A549 (cell line): ENCODE measurements around the gene CELF1. TPM values are rescaled to one million over a fixed set of nuclear protein-coding genes. Genes with fewer than 3 reads are reported as not detected.
"Not testable (repeated sequence)": the region's sequence is repeated elsewhere in the genome, so short reads cannot be mapped to it uniquely, and the experiment has no call there.

Experiments used
- ATAC-seq, 2 experiments: fragments of 200-7000 bp in 1 of 2; fragments of >200 bp in 1 of 2; cut with Nextera tagmentation in 1 of 2; cut with Tn5 transposase in 1 of 2; 3 replicates each; pipeline versions ENCODE4 v1.8.0 to v1.9.1; 2018 to 2020; ENCODE audit warnings: mild to moderate bottlenecking in 1 of 2, moderate library complexity in 1 of 2
- CTCF ChIA-PET: fragments of 300-600 bp; sonication (Branson Sonifier 250); formaldehyde crosslinking; extraction: SDS; loops from one replicate; lab custom pipeline; 2021; ENCODE audit warnings: antibody characterized with exemption, inconsistent platforms; lab: Yijun Ruan, JAX
- POLR2A ChIA-PET: fragments of 350-600 bp; formaldehyde crosslinking; extraction: SDS; loops from one replicate; lab custom pipeline; 2021; ENCODE audit warnings: antibody characterized with exemption, inconsistent platforms; lab: Yijun Ruan, JAX
- DNase-seq, 2 experiments: peaks; one replicate each; pipeline versions ENCODE4 v3.0.0 to v3.0.0-alpha.2; 2011 to 2016; ENCODE audit warnings: low read depth in 1 of 2, low spot score in 1 of 2
- FAIRE-seq: peaks from 2 replicates; lab custom pipeline; 2011; peaks lifted over from hg19 to GRCh38; lab: Jason Lieb, UNC
- H3K27ac ChIP-seq, 2 experiments: fragments of >200 bp; sonication (Bioruptor Twin); formaldehyde crosslinking; 3 replicates each; pipeline ENCODE4 v1.5.1; 2016 to 2017
- H3K4me1 ChIP-seq: fragments of >200 bp; sonication (Bioruptor Twin); formaldehyde crosslinking; 3 replicates; pipeline ENCODE4 v1.6.1; 2016
- H3K4me2 ChIP-seq: fragments of >200 bp; sonication (Bioruptor Twin); formaldehyde crosslinking; 3 replicates; pipeline ENCODE4 v1.6.1; 2016
- H3K4me3 ChIP-seq: fragments of >200 bp; sonication (Bioruptor Twin); formaldehyde crosslinking; 3 replicates; pipeline ENCODE4 v1.5.1; 2016
- H3K9me3 ChIP-seq: fragments of >200 bp; sonication (Bioruptor Twin); formaldehyde crosslinking; 3 replicates; pipeline ENCODE4 v1.6.1; 2016
- BHLHE40 ChIP-seq: IDR thresholded peaks from 2 replicates; pipeline ENCODE4 v1.6.1; 2012; ENCODE audit warnings: low read depth, low read length, inconsistent platforms
- CBX2 ChIP-seq: fragments of 200-600 bp; sonication (generic); IDR thresholded peaks from 2 replicates; pipeline ENCODE4 v1.6.1; 2016; ENCODE audit warnings: low read depth, mild to moderate bottlenecking, borderline replicate concordance
- CBX8 ChIP-seq: fragments of 200-600 bp; sonication (generic); IDR thresholded peaks from 2 replicates; pipeline ENCODE4 v1.6.1; 2016
- CHD2 ChIP-seq: fragments of 150-350 bp; IDR thresholded peaks from 2 replicates; pipeline ENCODE4 v1.6.1; 2014; ENCODE audit warnings: low read length; ENCODE audit not compliant: partially characterized antibody
- EHMT2 ChIP-seq: fragments of 200-600 bp; sonication (generic); IDR thresholded peaks from 2 replicates; pipeline ENCODE4 v1.6.1; 2016; ENCODE audit warnings: antibody characterized with exemption, low read depth, mild to moderate bottlenecking, moderate library complexity
- ESRRA ChIP-seq: fragments of 150-350 bp; IDR thresholded peaks from 2 replicates; pipeline ENCODE4 v1.6.1; 2014; ENCODE audit warnings: mild to moderate bottlenecking, low read length, borderline replicate concordance
- FOSL2 ChIP-seq, 2 experiments: fragments of 450-650 bp in 1 of 2; fragments of >200 bp in 1 of 2; sonication (Bioruptor Twin) in 1 of 2; formaldehyde crosslinking; IDR thresholded peaks; 2 replicates each; pipeline versions ENCODE4 v1.5.0 to v1.6.1; 2016 to 2020; ENCODE audit warnings: mild to moderate bottlenecking in 1 of 2, moderate library complexity in 1 of 2
- FOXS1 ChIP-seq: fragments of 250-450 bp; sonication (Bioruptor Pico); IDR thresholded peaks from 2 replicates; pipeline ENCODE4 v1.5.0; 2020; ENCODE audit warnings: mild to moderate bottlenecking, moderate library complexity
- HOXA7 ChIP-seq: fragments of 250-450 bp; sonication (Bioruptor Pico); IDR thresholded peaks from 2 replicates; pipeline ENCODE4 v1.5.0; 2020; ENCODE audit warnings: mild to moderate bottlenecking, moderate library complexity
- HOXB13 ChIP-seq: fragments of 250-450 bp; sonication (Bioruptor Pico); IDR thresholded peaks from 2 replicates; pipeline ENCODE4 v1.5.0; 2020; ENCODE audit warnings: low read depth, mild to moderate bottlenecking, moderate library complexity
- HOXB5 ChIP-seq: fragments of 250-450 bp; sonication (Bioruptor Pico); IDR thresholded peaks from 2 replicates; pipeline ENCODE4 v1.5.0; 2020; ENCODE audit warnings: mild to moderate bottlenecking, moderate library complexity
- JUN ChIP-seq, 2 experiments: fragments of >200 bp; sonication (Bioruptor Twin); formaldehyde crosslinking; IDR thresholded peaks; 2 replicates in 1 of 2; 3 replicates in 1 of 2; pipeline ENCODE4 v1.6.1; 2016 to 2017
- JUNB ChIP-seq: fragments of >200 bp; sonication (Bioruptor Twin); formaldehyde crosslinking; IDR thresholded peaks from 2 replicates; pipeline ENCODE4 v1.6.1; 2016
- KDM1A ChIP-seq: fragments of 200-600 bp; sonication (generic); IDR thresholded peaks from 2 replicates; pipeline ENCODE4 v1.6.1; 2016; ENCODE audit warnings: low read depth, mild to moderate bottlenecking
- KDM5A ChIP-seq: fragments of 200-600 bp; sonication (generic); IDR thresholded peaks from 2 replicates; pipeline ENCODE4 v1.6.1; 2016; ENCODE audit warnings: antibody characterized with exemption, mild to moderate bottlenecking
- MAZ ChIP-seq: fragments of 150-350 bp; IDR thresholded peaks from 2 replicates; pipeline ENCODE4 v1.6.1; 2014; ENCODE audit warnings: antibody characterized with exemption, low read depth, low read length, borderline replicate concordance
- NPAS2 ChIP-seq: fragments of 250-450 bp; sonication (Bioruptor Pico); IDR thresholded peaks from 2 replicates; pipeline ENCODE4 v1.8.0; 2022; ENCODE audit warnings: mild to moderate bottlenecking, moderate library complexity, borderline replicate concordance
- NR3C1 ChIP-seq: fragments of >200 bp; sonication (Bioruptor Twin); formaldehyde crosslinking; IDR thresholded peaks from 3 replicates; pipeline ENCODE4 v1.6.1; 2017
- POLR2A ChIP-seq: IDR thresholded peaks from 2 replicates; pipeline ENCODE4 v1.6.1; 2012; ENCODE audit warnings: mild to moderate bottlenecking, low read length
- RAD21 ChIP-seq, 2 experiments: fragments of >200 bp in 1 of 2; sonication (Bioruptor Twin) in 1 of 2; formaldehyde crosslinking in 1 of 2; IDR thresholded peaks in 1 of 2; conservative IDR thresholded peaks in 1 of 2; 2 replicates in 1 of 2; 3 replicates in 1 of 2; pipeline ENCODE4 v1.6.1; 2012 to 2018; ENCODE audit warnings: inconsistent platforms in 1 of 2
- RARB ChIP-seq: fragments of 250-450 bp; sonication (Bioruptor Pico); IDR thresholded peaks from 2 replicates; pipeline ENCODE4 v1.8.0; 2021; ENCODE audit warnings: mild to moderate bottlenecking, moderate library complexity
- SMC3 ChIP-seq: fragments of >200 bp; sonication (Bioruptor Twin); formaldehyde crosslinking; IDR thresholded peaks from 3 replicates; pipeline ENCODE4 v1.6.1; 2018; ENCODE audit warnings: inconsistent platforms
- SREBF2 ChIP-seq: fragments of 450-650 bp; IDR thresholded peaks from 2 replicates; pipeline ENCODE4 v1.6.1; 2014; ENCODE audit warnings: mild to moderate bottlenecking, moderate library complexity
- TFCP2L1 ChIP-seq: fragments of 250-450 bp; sonication (Bioruptor Pico); IDR thresholded peaks from 2 replicates; pipeline ENCODE4 v1.5.0; 2021; ENCODE audit warnings: mild to moderate bottlenecking
- ZFP36 ChIP-seq: fragments of 450-650 bp; IDR thresholded peaks from 2 replicates; pipeline ENCODE4 v1.6.1; 2014; ENCODE audit warnings: borderline replicate concordance; ENCODE audit not compliant: partially characterized antibody
- WGBS: methylation state at CpG from one replicate; pipeline ENCODE4 v1.1.6; 2017; ENCODE audit errors: missing lambda C conversion rate; 5-methylcytosine and 5-hydroxymethylcytosine counted together
- polyA plus RNA-seq, 4 experiments: library from polyadenylated mRNA; depleted of rRNA in 3 of 4; stranded (reverse); fragments of >200 nt; fragmentation: RNase III in 1 of 4; extraction: RNeasy Plus Mini Kit Qiagen cat#74134 plus additional on column Dnase treatment in 1 of 4; gene quantifications; 2 replicates in 3 of 4; 3 replicates in 1 of 4; pipeline ENCODE4 v1.2.3, GENCODE V29; 2011 to 2017
- TF ChIP-seq, protein P1 (sequence below): fragments of >200 bp; sonication (Bioruptor Twin); formaldehyde crosslinking; IDR thresholded peaks from 3 replicates; pipeline ENCODE4 v1.5.1; 2016

CELF1 gene
- polyA plus RNA-seq, 2 of the 4 experiments (the other 2 are of a cell fraction), result 53.8 to 138 TPM

DNA sequence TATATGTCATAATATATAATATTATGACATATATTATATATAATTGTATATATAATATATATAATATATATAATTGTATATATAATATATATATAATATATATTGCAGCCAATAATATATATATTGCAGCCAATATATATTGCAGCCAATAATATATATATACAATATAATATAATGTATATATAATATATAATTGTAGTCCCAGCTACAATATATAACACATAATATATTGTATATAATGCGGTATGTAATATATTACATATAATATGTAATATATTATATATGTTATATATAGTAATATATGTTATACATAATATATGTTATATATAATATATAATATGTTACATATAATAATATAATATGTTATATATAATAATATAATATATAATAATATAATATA is 5.8 kb upstream of the CELF1 start:
- no peak overlapping the region for H3K4me3 ChIP-seq
- ChIA-PET CTCF (no interaction called here), POLR2A (no interaction called here)
- no peak overlapping the region for H3K27ac ChIP-seq
- FAIRE-seq (no peak), ATAC-seq (no peak), DNase-seq (no peak)
- H3K4me2 ChIP-seq, result no peak overlapping the region
- H3K4me1 ChIP-seq, result peaks cover 3% of the 10 kb centered on the region; the same call in 1 of the 3 replicates
- no peaks in the 10 kb centered on the region for H3K9me3 ChIP-seq
- WGBS, result 44% methylated on average over 1 of the region's 1 CpG
- TF ChIP-seq RAD21 (conservative IDR thresholded peaks at IDR 0.05 in 1 of 2, IDR thresholded peaks at IDR 0.05 in 1 of 2) (no peak), ZFP36 (no peak)

- H3K4me2 ChIP-seq, H3K4me3 ChIP-seq, CTCF ChIA-PET, FAIRE-seq, H3K9me3 ChIP-seq, DNase-seq, H3K27ac ChIP-seq, H3K4me1 ChIP-seq, ATAC-seq: not testable (repeated sequence)
- WGBS, result 79% methylated on average over 12 of the region's 12 CpGs
- POLR2A ChIA-PET, result interaction anchor here (0.6 kb wide), 1 partner anchor 445 kb away, joined by 3 read pairs; no protein-coding TSS in a partner anchor
Observed at GRCh38 chr11:47557004-47557403, 4.1 kb upstream of the CELF1 start.

DNA sequence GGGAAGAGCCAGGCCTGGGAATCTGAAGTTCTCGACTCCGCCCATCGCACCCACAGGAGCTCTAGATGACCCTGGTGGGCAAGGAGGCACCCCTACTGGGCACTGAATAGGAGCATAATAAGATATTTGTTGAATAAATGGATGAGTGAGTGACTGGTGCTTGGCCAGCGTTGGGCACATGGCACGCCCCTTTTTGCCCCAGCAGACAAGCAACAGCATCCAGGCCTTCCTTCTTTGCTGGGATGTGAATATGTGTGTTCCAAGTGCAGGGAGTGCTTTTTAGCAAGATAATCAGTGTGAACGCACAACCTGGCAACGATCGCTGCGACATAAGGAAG is 443 bp upstream of the CELF1 start:
- CTCF ChIA-PET, result interaction anchor here (0.5 to 2.9 kb wide), 19 partner anchors 11 to 107 kb away, joined by 3 to 41 read pairs (median 4); partner anchors contain the start of genes KBTBD4, NDUFS3 and PTPMT1
- 39% methylated on average over 9 of the region's 9 CpGs for WGBS
- Histone ChIP-seq H3K9me3 (no peaks in the 10 kb centered on the region), H3K4me2 (peak overlapping the region; percentile 83), H3K27ac (peak overlapping the region; percentile 94 to 100), H3K4me3 (peak overlapping the region; percentile 95), H3K4me1 (peaks cover 29% of the 10 kb centered on the region)
- POLR2A ChIA-PET, result interaction anchor here (0.7 to 1.5 kb wide), 4 partner anchors 18 to 162 kb away, joined by 3 to 4 read pairs (median 4); partner anchors contain the start of genes AGBL2, KBTBD4 and NDUFS3
- TF ChIP-seq KDM1A (no peak), MAZ (no peak), CBX2 (no peak), FOSL2 (IDR thresholded peaks at IDR 0.05) (no peak), FOSL2 (CRISPR knock-in tag; IDR thresholded peaks at IDR 0.05) (no peak), POLR2A (no peak), BHLHE40 (no peak), SMC3 (no peak), SREBF2 (no peak), EHMT2 (no peak), ZFP36 (no peak), HOXB13 (CRISPR knock-in tag) (no peak), CHD2 (no peak), NPAS2 (CRISPR knock-in tag) (no peak), NR3C1 (no peak), JUN (IDR thresholded peaks at IDR 0.05) (no peak)
- TF ChIP-seq, protein P1, sequence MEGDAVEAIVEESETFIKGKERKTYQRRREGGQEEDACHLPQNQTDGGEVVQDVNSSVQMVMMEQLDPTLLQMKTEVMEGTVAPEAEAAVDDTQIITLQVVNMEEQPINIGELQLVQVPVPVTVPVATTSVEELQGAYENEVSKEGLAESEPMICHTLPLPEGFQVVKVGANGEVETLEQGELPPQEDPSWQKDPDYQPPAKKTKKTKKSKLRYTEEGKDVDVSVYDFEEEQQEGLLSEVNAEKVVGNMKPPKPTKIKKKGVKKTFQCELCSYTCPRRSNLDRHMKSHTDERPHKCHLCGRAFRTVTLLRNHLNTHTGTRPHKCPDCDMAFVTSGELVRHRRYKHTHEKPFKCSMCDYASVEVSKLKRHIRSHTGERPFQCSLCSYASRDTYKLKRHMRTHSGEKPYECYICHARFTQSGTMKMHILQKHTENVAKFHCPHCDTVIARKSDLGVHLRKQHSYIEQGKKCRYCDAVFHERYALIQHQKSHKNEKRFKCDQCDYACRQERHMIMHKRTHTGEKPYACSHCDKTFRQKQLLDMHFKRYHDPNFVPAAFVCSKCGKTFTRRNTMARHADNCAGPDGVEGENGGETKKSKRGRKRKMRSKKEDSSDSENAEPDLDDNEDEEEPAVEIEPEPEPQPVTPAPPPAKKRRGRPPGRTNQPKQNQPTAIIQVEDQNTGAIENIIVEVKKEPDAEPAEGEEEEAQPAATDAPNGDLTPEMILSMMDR, result no peak; the same call in 2 of the 3 replicates
- ATAC-seq (peak; percentile 68 to 74), FAIRE-seq (no peak), DNase-seq (no peak)

GRCh38 chr11:47552056-47552565 is 821 bp downstream of the CELF1 start:
- POLR2A ChIA-PET, result interaction anchor here (0.6 to 1.3 kb wide), 2 partner anchors 26 to 59 kb away, joined by 3 to 4 read pairs; partner anchors contain the start of genes KBTBD4 and NDUFS3
- DNase-seq, result peak in 1 of 2 experiments; percentile 46

More at GRCh38 chr11:47552056-47552565, 821 bp downstream of the CELF1 start:
- H3K9me3 ChIP-seq, result no peaks in the 10 kb centered on the region
- ATAC-seq, result peak; percentile 40 to 47
- H3K27ac ChIP-seq, result peak overlapping the region; percentile 94 to 100
- TF ChIP-seq HOXB5 (CRISPR knock-in tag), result no peak
- no peak for TF ChIP-seq CBX8
- TF ChIP-seq EHMT2, result no peak
- TF ChIP-seq KDM5A, result no peak
- TF ChIP-seq FOSL2 (IDR thresholded peaks at IDR 0.05), result no peak
- no peak for TF ChIP-seq FOSL2 (CRISPR knock-in tag; IDR thresholded peaks at IDR 0.05)
- TF ChIP-seq, protein P1, result no peak
- no peak for TF ChIP-seq BHLHE40
- TF ChIP-seq RARB (CRISPR knock-in tag), result no peak
- no peak for TF ChIP-seq FOXS1 (CRISPR knock-in tag)
- TF ChIP-seq HOXA7 (CRISPR knock-in tag), result no peak
- no peak for TF ChIP-seq ESRRA
- no peak for TF ChIP-seq HOXB13 (CRISPR knock-in tag)
- no peak for TF ChIP-seq JUNB
- no peak for TF ChIP-seq TFCP2L1 (CRISPR knock-in tag)
- no peak for TF ChIP-seq CHD2
- WGBS, result 2% methylated on average over 21 of the region's 22 CpGs
- FAIRE-seq, result no peak
- CTCF ChIA-PET, result interaction anchor here (0.6 to 2.9 kb wide), 18 partner anchors 9 to 98 kb away, joined by 3 to 41 read pairs (median 4); partner anchors contain the start of genes KBTBD4 and NDUFS3
- H3K4me2 ChIP-seq, result peak overlapping the region; percentile 94
- peaks cover 38% of the 10 kb centered on the region for H3K4me1 ChIP-seq
- peak overlapping the region; percentile 95 for H3K4me3 ChIP-seq
